ENCODE results near the gene SPEM2. TPM values are rescaled to one million over a fixed set of nuclear protein-coding genes. Genes with fewer than 3 reads are reported as not detected.

Gene SPEM2
- total RNA-seq, 2 donors from 2014 or later, result not detected

DNA sequence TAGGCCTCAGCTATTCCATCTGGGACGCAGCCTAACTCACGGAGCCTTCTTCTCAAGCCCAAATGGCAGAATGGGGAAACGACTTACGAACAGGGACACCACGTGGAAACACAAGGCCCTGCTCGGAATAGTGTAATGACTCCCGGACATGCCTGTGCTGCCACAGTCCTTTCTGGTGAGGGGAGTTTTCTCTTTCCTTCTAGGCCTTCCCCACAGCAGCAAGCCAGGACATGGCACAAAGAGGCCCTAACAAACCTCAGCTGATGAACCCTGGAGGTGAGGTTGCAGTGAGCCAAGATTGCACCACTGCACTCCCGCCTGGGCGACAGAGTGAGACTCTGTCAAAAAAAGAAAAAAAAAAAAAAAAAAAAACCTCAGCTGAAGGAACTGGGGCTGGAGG is 38.7 kb downstream of the SPEM2 start:
- peaks cover 37% of the 10 kb centered on the region for H3K36me3 ChIP-seq
- H3K27me3 ChIP-seq (replicated peaks; ENCODE audit: insufficient read depth), result no peaks in the 10 kb centered on the region
- ATAC-seq (ENCODE audit: insufficient number of reproducible peaks, low FRiP score, low read depth) (no peak), DNase-seq (ENCODE audit: low spot score) (no peak)
- H3K4me1 ChIP-seq (ENCODE audit: control insufficient read depth in 1 of 2, low read depth in 2 of 2), result peaks cover 6 to 22% of the 10 kb centered on the region in 2 donors
- no peak overlapping the region for H3K27ac ChIP-seq
- H3K4me3 ChIP-seq, result no peak overlapping the region
- TF ChIP-seq, protein P1, sequence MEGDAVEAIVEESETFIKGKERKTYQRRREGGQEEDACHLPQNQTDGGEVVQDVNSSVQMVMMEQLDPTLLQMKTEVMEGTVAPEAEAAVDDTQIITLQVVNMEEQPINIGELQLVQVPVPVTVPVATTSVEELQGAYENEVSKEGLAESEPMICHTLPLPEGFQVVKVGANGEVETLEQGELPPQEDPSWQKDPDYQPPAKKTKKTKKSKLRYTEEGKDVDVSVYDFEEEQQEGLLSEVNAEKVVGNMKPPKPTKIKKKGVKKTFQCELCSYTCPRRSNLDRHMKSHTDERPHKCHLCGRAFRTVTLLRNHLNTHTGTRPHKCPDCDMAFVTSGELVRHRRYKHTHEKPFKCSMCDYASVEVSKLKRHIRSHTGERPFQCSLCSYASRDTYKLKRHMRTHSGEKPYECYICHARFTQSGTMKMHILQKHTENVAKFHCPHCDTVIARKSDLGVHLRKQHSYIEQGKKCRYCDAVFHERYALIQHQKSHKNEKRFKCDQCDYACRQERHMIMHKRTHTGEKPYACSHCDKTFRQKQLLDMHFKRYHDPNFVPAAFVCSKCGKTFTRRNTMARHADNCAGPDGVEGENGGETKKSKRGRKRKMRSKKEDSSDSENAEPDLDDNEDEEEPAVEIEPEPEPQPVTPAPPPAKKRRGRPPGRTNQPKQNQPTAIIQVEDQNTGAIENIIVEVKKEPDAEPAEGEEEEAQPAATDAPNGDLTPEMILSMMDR (IDR thresholded peaks at IDR 0.05), result no peak
- H3K9me3 ChIP-seq, result no peaks in the 10 kb centered on the region

DNA sequence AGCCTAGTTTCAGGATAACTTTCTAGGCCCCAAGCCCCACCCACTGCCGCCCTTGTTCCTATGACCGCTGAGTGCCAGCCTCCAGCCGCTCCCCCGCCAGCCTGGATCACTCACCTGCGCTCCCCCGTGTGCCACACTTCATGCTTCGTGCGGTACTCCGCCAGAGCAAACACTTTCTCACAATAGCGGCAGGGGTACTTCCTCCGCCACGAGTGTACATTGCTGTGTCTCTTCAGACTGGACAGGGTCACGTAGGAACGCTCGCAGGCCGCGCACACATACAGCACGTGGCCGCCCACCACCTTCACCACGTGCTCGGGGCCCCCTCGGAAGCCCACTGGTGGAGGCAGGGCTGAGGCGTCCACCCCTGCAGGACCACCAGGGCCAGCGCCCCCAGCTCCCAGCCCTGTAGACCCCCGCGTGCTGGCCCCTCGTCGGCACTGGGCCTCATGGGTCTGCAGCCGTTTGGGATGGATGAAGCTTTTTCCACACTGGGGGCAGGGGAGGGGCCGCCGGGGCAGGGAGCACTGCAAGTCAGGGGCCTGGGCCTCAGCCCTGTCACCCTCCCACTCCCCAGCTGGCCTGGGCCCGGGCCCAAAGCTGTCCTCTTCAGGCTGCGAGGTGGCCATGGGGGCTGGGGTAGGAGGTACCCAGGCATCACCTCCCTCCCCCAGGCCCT is 40.3 kb downstream of the SPEM2 start:
- H3K4me1 ChIP-seq (ENCODE audit: control insufficient read depth in 1 of 2, low read depth in 2 of 2), result peaks cover 6 to 32% of the 10 kb centered on the region in 2 donors
- no peak overlapping the region for H3K27ac ChIP-seq
- no peak overlapping the region for H3K4me3 ChIP-seq

DNA sequence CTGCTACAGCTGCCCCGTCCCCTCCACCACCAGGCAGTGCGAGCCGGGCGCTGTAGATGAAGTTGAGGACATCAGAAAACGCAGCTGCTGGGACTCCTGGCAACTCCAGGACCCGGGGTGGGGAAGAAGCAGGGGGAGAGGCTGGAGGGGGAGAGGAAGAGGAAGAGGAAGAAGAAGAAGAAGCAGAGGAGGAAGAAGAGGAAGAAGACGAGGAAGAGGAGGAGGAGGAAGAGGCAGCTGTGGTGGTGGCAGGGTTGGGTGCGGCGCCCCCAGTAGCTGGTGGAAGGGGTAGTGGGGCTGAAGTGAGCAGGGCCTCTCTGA is 40.9 kb downstream of the SPEM2 start:
- ATAC-seq (ENCODE audit: insufficient number of reproducible peaks, low FRiP score, low read depth), result no peak

More for the DNA sequence above, 40.3 kb downstream of the SPEM2 start:
- ATAC-seq (ENCODE audit: insufficient number of reproducible peaks, low FRiP score, low read depth) (no peak), DNase-seq (ENCODE audit: low spot score) (no peak)
- TF ChIP-seq, protein P1 (IDR thresholded peaks at IDR 0.05), result no peak
- H3K36me3 ChIP-seq, result peaks cover 37% of the 10 kb centered on the region
- H3K9me3 ChIP-seq, result no peaks in the 10 kb centered on the region
- no peaks in the 10 kb centered on the region for H3K27me3 ChIP-seq (replicated peaks; ENCODE audit: insufficient read depth)

DNA sequence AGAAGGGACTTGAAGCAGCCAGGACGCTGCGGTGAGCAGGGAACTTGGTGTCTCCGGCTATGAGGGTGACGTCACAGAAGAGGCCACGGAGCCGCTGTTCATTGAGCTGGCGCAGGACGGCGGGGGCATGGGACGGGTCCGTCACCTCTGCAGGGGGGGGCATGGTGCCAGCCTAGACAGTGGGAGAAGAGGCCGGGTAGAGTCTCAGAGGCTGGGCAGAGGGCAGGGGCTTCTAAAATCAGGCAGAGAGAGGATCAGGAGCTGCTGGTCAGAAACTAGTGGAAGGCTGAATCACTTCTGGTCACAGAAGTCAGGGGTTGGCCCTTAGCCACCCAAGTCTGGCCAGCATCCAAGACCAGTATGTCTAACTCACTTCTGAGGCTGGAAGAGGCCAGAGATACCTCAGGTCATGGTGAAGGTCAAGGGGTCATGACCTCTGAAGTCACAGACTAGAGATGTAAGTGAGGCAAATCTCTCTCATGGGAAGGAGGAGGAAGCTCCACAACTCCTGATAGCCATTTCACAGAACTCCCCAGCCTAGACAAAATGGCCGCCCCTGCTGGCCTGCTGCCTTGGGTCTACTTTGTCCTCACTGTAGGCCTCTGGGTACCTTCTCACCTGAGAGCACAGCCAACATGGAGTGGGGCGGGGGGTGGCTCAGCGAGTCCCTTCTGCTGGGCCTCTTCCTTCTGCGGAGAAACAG is 41.4 kb downstream of the SPEM2 start:
- no peaks in the 10 kb centered on the region for H3K27me3 ChIP-seq (replicated peaks; ENCODE audit: insufficient read depth)
- H3K27ac ChIP-seq, result peak overlapping the region in 1 of 2 donors; percentile 13
- H3K9me3 ChIP-seq, result no peaks in the 10 kb centered on the region
- peaks cover 30% of the 10 kb centered on the region for H3K36me3 ChIP-seq
- ATAC-seq (ENCODE audit: insufficient number of reproducible peaks, low FRiP score, low read depth) (no peak), DNase-seq (ENCODE audit: low spot score) (no peak)
- TF ChIP-seq, protein P1 (IDR thresholded peaks at IDR 0.05), result no peak
- H3K4me1 ChIP-seq (ENCODE audit: control insufficient read depth in 1 of 2, low read depth in 2 of 2), result peaks cover 8 to 37% of the 10 kb centered on the region in 2 donors
- no peak overlapping the region for H3K4me3 ChIP-seq

More for the DNA sequence above, 40.9 kb downstream of the SPEM2 start:
- Histone ChIP-seq H3K27me3 (replicated peaks; ENCODE audit: insufficient read depth) (no peaks in the 10 kb centered on the region), H3K4me1 (ENCODE audit: control insufficient read depth in 1 of 2, low read depth in 2 of 2) (peaks cover 8 to 34% of the 10 kb centered on the region in 2 donors), H3K36me3 (peaks cover 33% of the 10 kb centered on the region), H3K27ac (peak overlapping the region in 1 of 2 donors; percentile 13), H3K4me3 (no peak overlapping the region), H3K9me3 (no peaks in the 10 kb centered on the region)
- no peak for DNase-seq (ENCODE audit: low spot score)
- TF ChIP-seq, protein P1 (IDR thresholded peaks at IDR 0.05), result no peak

DNA sequence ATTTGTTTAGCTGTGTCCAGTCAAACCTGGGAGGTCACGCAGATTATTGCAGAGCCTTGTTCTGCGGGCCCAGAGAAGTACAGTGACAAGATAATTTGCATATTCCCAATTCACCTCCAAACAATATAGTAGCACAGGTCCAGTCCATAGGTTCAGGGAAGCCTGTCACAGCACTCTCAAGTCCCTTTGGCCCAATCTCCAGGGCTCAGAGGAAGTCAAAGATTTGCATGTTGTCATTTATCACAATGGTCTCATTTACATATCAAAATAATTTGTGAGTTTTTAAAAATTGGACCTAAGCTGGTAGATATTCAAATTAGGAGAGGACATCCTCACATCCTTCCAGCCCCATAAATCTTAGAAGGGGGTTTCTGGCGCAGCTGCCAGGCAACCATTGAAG is 42.1 kb downstream of the SPEM2 start:
- DNase-seq (ENCODE audit: low spot score) (no peak), ATAC-seq (ENCODE audit: insufficient number of reproducible peaks, low FRiP score, low read depth) (no peak)
- no peaks in the 10 kb centered on the region for H3K27me3 ChIP-seq (replicated peaks; ENCODE audit: insufficient read depth)
- H3K9me3 ChIP-seq, result no peaks in the 10 kb centered on the region
- H3K36me3 ChIP-seq, result peaks cover 23% of the 10 kb centered on the region
- peaks cover 8 to 44% of the 10 kb centered on the region in 2 donors for H3K4me1 ChIP-seq (ENCODE audit: control insufficient read depth in 1 of 2, low read depth in 2 of 2)
- H3K4me3 ChIP-seq, result no peak overlapping the region
- peak overlapping the region in 1 of 2 donors; percentile 13 for H3K27ac ChIP-seq
- TF ChIP-seq, protein P1 (IDR thresholded peaks at IDR 0.05), result no peak
